SK-N-SH (cell line): ENCODE data around the gene PRKCB. TPM values are rescaled to one million over a fixed set of nuclear protein-coding genes. Genes with fewer than 3 reads are reported as not detected.

Experiments
- CTCF ChIA-PET: fragments of 300-600, 350-600 bp; formaldehyde crosslinking; extraction: SDS; loops from one replicate; lab custom pipeline; 2021; lab: Yijun Ruan, JAX
- POLR2A ChIA-PET: fragments of 350-600 bp; sonication (Branson Sonifier 250); formaldehyde crosslinking; extraction: SDS; loops from one replicate; lab custom pipeline; 2020; ENCODE audit warnings: antibody characterized with exemption, inconsistent platforms; lab: Yijun Ruan, JAX
- DNase-seq: peaks from one replicate; pipeline ENCODE4 v3.0.0; 2012
- H2AFZ ChIP-seq: fragments of 200-600 bp; sonication (generic); 2 replicates; pipeline ENCODE4 v1.8.1; 2016; ENCODE audit warnings: antibody characterized with exemption, mild to moderate bottlenecking, low read depth
- H3F3A ChIP-seq: fragments of 200-600 bp; sonication (generic); replicated peaks from 2 replicates; pipeline ENCODE3; 2016; ENCODE audit warnings: antibody characterized with exemption, mild to moderate bottlenecking; ENCODE audit not compliant: insufficient read depth
- H3K27ac ChIP-seq, 2 experiments: fragments of 200-500 bp in 1 of 2; fragments of 200-600 bp in 1 of 2; sonication (Bioruptor generic) in 1 of 2; sonication (generic), shearing (Covaris generic) in 1 of 2; 2 replicates each; pipeline versions ENCODE4 v1.5.1 to v1.6.1; 2014 to 2016; ENCODE audit warnings: low read depth in 2 of 2, inconsistent platforms in 1 of 2, low read length in 1 of 2, mild to moderate bottlenecking in 1 of 2, mixed read lengths in 1 of 2
- H3K27me3 ChIP-seq: fragments of 200-600 bp; sonication (generic), shearing (Covaris generic); 2 replicates; pipeline ENCODE4 v1.6.1; 2016; ENCODE audit warnings: mixed run types; ENCODE audit not compliant: insufficient read depth
- H3K36me3 ChIP-seq, 2 experiments: fragments of 200-500 bp in 1 of 2; fragments of 200-600 bp in 1 of 2; sonication (Bioruptor generic) in 1 of 2; sonication (generic) in 1 of 2; replicated peaks in 1 of 2; 2 replicates each; pipeline versions ENCODE3 to v1.5.1; 2014 to 2016; ENCODE audit warnings: low read length in 1 of 2, mild to moderate bottlenecking in 1 of 2; ENCODE audit not compliant: insufficient read depth in 2 of 2, control insufficient read depth in 1 of 2
- H3K4me1 ChIP-seq, 2 experiments: fragments of 200-500 bp in 1 of 2; fragments of 200-600 bp in 1 of 2; sonication (Bioruptor generic) in 1 of 2; sonication (generic), shearing (Covaris generic) in 1 of 2; 2 replicates each; pipeline versions ENCODE4 v1.5.1 to v1.6.1; 2014 to 2016; ENCODE audit warnings: low read depth in 1 of 2, low read length in 1 of 2, mixed run types in 1 of 2; ENCODE audit not compliant: insufficient read depth in 2 of 2, control insufficient read depth in 1 of 2
- H3K4me2 ChIP-seq: fragments of 200-600 bp; sonication (generic), shearing (Covaris generic); 2 replicates; pipeline ENCODE4 v1.6.1; 2017; ENCODE audit warnings: mixed run types
- H3K4me3 ChIP-seq, 2 experiments: fragments of 200-500 bp in 1 of 2; fragments of 200-600 bp in 1 of 2; sonication (Bioruptor generic) in 1 of 2; sonication (generic), shearing (Covaris generic) in 1 of 2; 2 replicates each; pipeline versions ENCODE4 v1.5.1 to v1.8.1; 2014 to 2016; ENCODE audit warnings: low read depth in 2 of 2, inconsistent platforms in 1 of 2, low read length in 1 of 2, mild to moderate bottlenecking in 1 of 2, mixed read lengths in 1 of 2, moderate library complexity in 1 of 2
- H3K79me2 ChIP-seq: fragments of 200-600 bp; sonication (generic); 2 replicates; pipeline ENCODE4 v1.8.1; 2017; ENCODE audit warnings: mild to moderate bottlenecking; ENCODE audit not compliant: insufficient read depth
- H3K9ac ChIP-seq: fragments of 200-600 bp; sonication (generic); 2 replicates; pipeline ENCODE4 v1.6.1; 2017; ENCODE audit warnings: mixed run types
- H3K9me2 ChIP-seq: fragments of 200-600 bp; sonication (generic); 2 replicates; pipeline ENCODE4 v1.6.1; 2017; ENCODE audit warnings: mixed run types
- H3K9me3 ChIP-seq: fragments of 200-600 bp; sonication (generic); 2 replicates; pipeline ENCODE4 v1.6.1; 2017; ENCODE audit warnings: mixed run types, mild to moderate bottlenecking, moderate library complexity
- H4K20me1 ChIP-seq: fragments of 200-600 bp; sonication (generic); 2 replicates; pipeline ENCODE4 v1.6.1; 2017; ENCODE audit warnings: mild to moderate bottlenecking, mixed run types; ENCODE audit not compliant: insufficient read depth
- EP300 ChIP-seq, 2 experiments: IDR thresholded peaks; 2 replicates each; pipeline versions ENCODE4 v1.4.0 to v1.6.1; 2012; ENCODE audit warnings: borderline replicate concordance in 1 of 2, low read depth in 1 of 2, low read length in 1 of 2
- EZH2phosphoT487 ChIP-seq: fragments of 200-600 bp; sonication (generic); IDR thresholded peaks from 2 replicates; pipeline ENCODE4 v1.6.1; 2017; ENCODE audit warnings: low read depth, mixed run types, mild to moderate bottlenecking, antibody characterized with exemption, moderate library complexity, borderline replicate concordance
- FOSL2 ChIP-seq: IDR thresholded peaks from 2 replicates; pipeline ENCODE4 v1.4.0; 2012; ENCODE audit warnings: low read depth, mild to moderate bottlenecking, moderate library complexity, borderline replicate concordance
- FOXJ3 ChIP-seq: sonication (generic); formaldehyde crosslinking; IDR thresholded peaks from 2 replicates; pipeline ENCODE4 v1.5.1; 2020; ENCODE audit warnings: mild to moderate bottlenecking, missing genetic modification reagents
- FOXM1 ChIP-seq: IDR thresholded peaks from 2 replicates; pipeline ENCODE4 v1.4.0; 2012; ENCODE audit warnings: low read depth, mild to moderate bottlenecking
- IRF3 ChIP-seq: fragments of 150-350 bp; IDR thresholded peaks from 2 replicates; pipeline ENCODE4 v1.6.1; 2016; ENCODE audit warnings: mild to moderate bottlenecking, low read depth, low read length
- MXI1 ChIP-seq: IDR thresholded peaks from 2 replicates; pipeline ENCODE4 v1.6.1; 2012; ENCODE audit warnings: mild to moderate bottlenecking, low read depth, low read length, improper control_type of control experiment
- NFIC ChIP-seq: IDR thresholded peaks from 2 replicates; pipeline ENCODE4 v1.4.0; 2012; ENCODE audit warnings: borderline replicate concordance
- NRF1 ChIP-seq: IDR thresholded peaks from 2 replicates; pipeline ENCODE4 v1.6.1; 2012; ENCODE audit warnings: low read depth, mild to moderate bottlenecking, low read length
- RCOR1 ChIP-seq: fragments of 150-350 bp; IDR thresholded peaks from 2 replicates; pipeline ENCODE4 v1.6.1; 2017; ENCODE audit warnings: antibody characterized with exemption, low read length
- RFX5 ChIP-seq: IDR thresholded peaks from 2 replicates; pipeline ENCODE4 v1.6.1; 2012; ENCODE audit warnings: mild to moderate bottlenecking, improper control_type of control experiment, low read length
- RXRA ChIP-seq: IDR thresholded peaks from 2 replicates; pipeline ENCODE4 v1.4.0; 2012; ENCODE audit warnings: low read depth, mild to moderate bottlenecking, borderline replicate concordance
- TEAD4 ChIP-seq: IDR thresholded peaks from 2 replicates; pipeline ENCODE4 v1.4.0; 2012; ENCODE audit warnings: mild to moderate bottlenecking, borderline replicate concordance; ENCODE audit not compliant: insufficient read depth
- USF2 ChIP-seq: fragments of 150-350 bp; IDR thresholded peaks from 2 replicates; pipeline ENCODE4 v1.6.1; 2017; ENCODE audit warnings: antibody characterized with exemption, low read length, low read depth, borderline replicate concordance
- WGBS: methylation state at CpG from one replicate; pipeline ENCODE4 v1.1.6; 2017; ENCODE audit warnings: low lambda C conversion rate; 5-methylcytosine and 5-hydroxymethylcytosine counted together
- polyA plus RNA-seq, 3 experiments: library from polyadenylated mRNA; depleted of rRNA; stranded (reverse); fragments of >200 nt; gene quantifications; 2 replicates each; pipeline ENCODE4 v1.2.3, GENCODE V29; 2012
- TF ChIP-seq, protein P1 (sequence below): fragments of 200-600 bp; sonication (generic); IDR thresholded peaks from 2 replicates; pipeline ENCODE4 v1.6.1; 2017; ENCODE audit warnings: antibody characterized with exemption, mild to moderate bottlenecking, moderate library complexity

PRKCB gene
- polyA plus RNA-seq, 1 of the 3 experiments (the other 2 are of a cell fraction) = 0.12 TPM

DNA sequence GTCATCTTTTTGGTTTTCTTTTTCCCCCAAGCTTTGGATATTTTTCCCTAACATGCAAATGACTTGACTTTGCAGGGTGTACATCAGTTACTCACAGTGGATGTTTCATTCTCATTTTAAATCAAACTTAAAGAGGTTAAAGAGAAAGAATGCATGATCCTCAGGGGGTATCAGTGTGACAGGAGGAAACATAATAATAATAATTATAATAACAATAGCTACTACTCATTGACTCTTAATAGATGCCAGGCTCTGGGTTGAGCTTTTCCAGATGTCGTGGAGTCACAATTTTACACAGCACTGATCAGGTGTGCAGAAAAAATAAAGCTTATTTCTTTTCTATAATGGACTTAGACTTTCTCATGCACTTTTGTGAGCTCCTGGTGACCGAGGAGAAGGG, 263.1 kb downstream of the PRKCB start:
- H3K27ac ChIP-seq = no peak overlapping the region
- H3K9ac ChIP-seq = no peak overlapping the region
- no peak overlapping the region for H3K4me3 ChIP-seq
- H3K27me3 ChIP-seq = no peaks in the 10 kb centered on the region
- H3F3A ChIP-seq = no peaks in the 10 kb centered on the region
- no peaks in the 10 kb centered on the region for H4K20me1 ChIP-seq
- peaks cover 0 to 3% of the 10 kb centered on the region in 2 experiments; a peak in 1 of 4 replicates for H3K4me1 ChIP-seq
- H3K9me3 ChIP-seq = no peaks in the 10 kb centered on the region
- WGBS = 2% methylated on average over 2 of the region's 2 CpGs
- ChIA-PET CTCF (interaction anchor here (1.2 to 2.1 kb wide), 2 partner anchors 28 to 154 kb away, joined by 4 to 9 read pairs; no protein-coding TSS in a partner anchor), POLR2A (no interaction called here)
- no peak for DNase-seq
- H3K9me2 ChIP-seq = no peaks in the 10 kb centered on the region
- H2AFZ ChIP-seq = no peak overlapping the region
- no peaks in the 10 kb centered on the region for H3K36me3 ChIP-seq
- no peaks in the 10 kb centered on the region for H3K79me2 ChIP-seq
- no peak overlapping the region for H3K4me2 ChIP-seq
- TF ChIP-seq FOSL2 (no peak), EP300 (IDR thresholded peaks at IDR 0.05; ENCODE audit: borderline replicate concordance in 1 of 2, low read depth in 1 of 2, low read length in 1 of 2) (no peak), USF2 (no peak), FOXJ3 (CRISPR knock-in tag) (no peak), IRF3 (no peak), NFIC (no peak), MXI1 (no peak), RFX5 (no peak), EZH2phosphoT487 (no peak)
- TF ChIP-seq, protein P1, sequence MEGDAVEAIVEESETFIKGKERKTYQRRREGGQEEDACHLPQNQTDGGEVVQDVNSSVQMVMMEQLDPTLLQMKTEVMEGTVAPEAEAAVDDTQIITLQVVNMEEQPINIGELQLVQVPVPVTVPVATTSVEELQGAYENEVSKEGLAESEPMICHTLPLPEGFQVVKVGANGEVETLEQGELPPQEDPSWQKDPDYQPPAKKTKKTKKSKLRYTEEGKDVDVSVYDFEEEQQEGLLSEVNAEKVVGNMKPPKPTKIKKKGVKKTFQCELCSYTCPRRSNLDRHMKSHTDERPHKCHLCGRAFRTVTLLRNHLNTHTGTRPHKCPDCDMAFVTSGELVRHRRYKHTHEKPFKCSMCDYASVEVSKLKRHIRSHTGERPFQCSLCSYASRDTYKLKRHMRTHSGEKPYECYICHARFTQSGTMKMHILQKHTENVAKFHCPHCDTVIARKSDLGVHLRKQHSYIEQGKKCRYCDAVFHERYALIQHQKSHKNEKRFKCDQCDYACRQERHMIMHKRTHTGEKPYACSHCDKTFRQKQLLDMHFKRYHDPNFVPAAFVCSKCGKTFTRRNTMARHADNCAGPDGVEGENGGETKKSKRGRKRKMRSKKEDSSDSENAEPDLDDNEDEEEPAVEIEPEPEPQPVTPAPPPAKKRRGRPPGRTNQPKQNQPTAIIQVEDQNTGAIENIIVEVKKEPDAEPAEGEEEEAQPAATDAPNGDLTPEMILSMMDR = no peak

DNA sequence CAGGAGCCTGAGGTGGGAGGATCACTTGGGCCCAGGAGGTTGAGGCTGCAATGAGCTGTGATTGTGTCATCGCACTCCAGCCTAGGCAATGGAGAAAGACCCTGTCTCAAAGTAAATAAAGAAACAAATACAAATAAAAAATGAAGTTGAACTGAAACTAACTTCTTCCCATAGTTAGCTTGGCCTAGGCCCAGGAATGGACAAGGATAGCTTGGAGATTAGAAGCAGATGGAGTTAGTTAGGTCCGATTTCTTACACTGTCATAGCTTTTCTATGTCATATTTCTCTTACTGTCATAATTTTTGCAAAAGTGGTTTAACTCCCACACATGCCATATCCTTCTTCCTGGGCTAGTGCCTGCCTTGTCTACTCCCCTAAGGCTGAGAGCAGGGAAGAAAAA, 265.6 kb downstream of the PRKCB start:
- no peaks in the 10 kb centered on the region for H3K36me3 ChIP-seq
- H3F3A ChIP-seq = no peaks in the 10 kb centered on the region
- no peak overlapping the region for H3K9ac ChIP-seq
- ChIA-PET POLR2A (no interaction called here), CTCF (interaction anchor here (0.7 to 1.2 kb wide), 4 partner anchors 24 to 151 kb away, joined by 3 read pairs; no protein-coding TSS in a partner anchor)
- no peak overlapping the region for H3K4me2 ChIP-seq
- H3K79me2 ChIP-seq = no peaks in the 10 kb centered on the region
- TF ChIP-seq EP300 (IDR thresholded peaks at IDR 0.05; ENCODE audit: borderline replicate concordance in 1 of 2, low read depth in 1 of 2, low read length in 1 of 2) (no peak), NRF1 (no peak), FOXM1 (no peak), TEAD4 (no peak), RCOR1 (no peak), RXRA (no peak), USF2 (no peak)
- H2AFZ ChIP-seq = no peak overlapping the region
- no peaks in the 10 kb centered on the region for H3K27me3 ChIP-seq
- no peak overlapping the region for H3K27ac ChIP-seq
- H3K9me3 ChIP-seq = no peaks in the 10 kb centered on the region
- WGBS = 21% methylated on average over 2 of the region's 2 CpGs
- peaks cover 0 to 3% of the 10 kb centered on the region in 2 experiments; a peak in 1 of 4 replicates for H3K4me1 ChIP-seq
- no peak overlapping the region for H3K4me3 ChIP-seq
- no peaks in the 10 kb centered on the region for H3K9me2 ChIP-seq
- H4K20me1 ChIP-seq = no peaks in the 10 kb centered on the region
- no peak for DNase-seq
